Hepatic stellate cell (primary cell): ENCODE data around the gene ZNF766.
"Not testable (repeated sequence)": the region's sequence is repeated elsewhere in the genome, so short reads cannot be mapped to it uniquely, and the experiment has no call there.

ENCODE experiments used
- DNase-seq: peaks from one replicate; pipeline ENCODE4 v3.0.0; 2011; ENCODE audit warnings: low spot score

Gene ZNF766

DNA sequence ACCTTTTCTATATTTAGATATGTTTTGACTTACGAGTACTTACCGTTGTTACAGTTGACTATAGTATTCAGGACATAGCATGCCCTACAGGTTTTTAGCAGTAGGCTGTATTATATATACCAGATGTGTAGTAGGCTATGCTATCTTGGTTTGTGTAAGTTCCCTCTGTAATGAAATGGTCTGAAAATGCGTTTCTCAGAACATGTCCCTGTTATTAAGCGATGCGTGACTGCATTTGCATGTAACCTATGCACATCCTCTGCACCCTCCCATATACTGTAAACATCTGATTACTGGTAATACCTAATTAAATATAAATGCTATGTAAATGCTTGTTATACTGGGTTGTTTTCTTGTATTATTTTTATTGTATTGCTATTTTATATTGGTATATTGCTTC, 6.6 kb downstream of the ZNF766 start:
- no peak for DNase-seq

DNA sequence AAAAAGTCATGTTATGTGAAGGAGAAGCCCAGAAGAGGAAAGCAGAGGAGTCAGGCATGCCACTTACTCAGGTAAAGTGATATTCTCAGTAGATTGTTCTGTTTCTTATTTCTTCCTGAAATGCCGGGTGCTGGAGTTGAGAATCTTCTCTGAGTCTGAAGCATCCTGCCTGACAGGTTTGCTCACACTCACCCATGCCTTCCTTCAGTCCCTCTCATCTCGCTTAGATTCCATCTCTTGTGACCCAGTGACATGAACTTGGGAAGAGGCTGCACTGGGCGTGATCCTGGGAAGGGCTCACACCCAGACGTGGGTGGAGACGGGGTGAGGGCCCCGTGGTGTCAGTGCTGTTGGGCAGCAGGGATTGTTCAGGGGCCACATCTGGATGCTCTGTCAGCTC, 8.1 kb downstream of the ZNF766 start:
- DNase-seq, result no peak

DNA sequence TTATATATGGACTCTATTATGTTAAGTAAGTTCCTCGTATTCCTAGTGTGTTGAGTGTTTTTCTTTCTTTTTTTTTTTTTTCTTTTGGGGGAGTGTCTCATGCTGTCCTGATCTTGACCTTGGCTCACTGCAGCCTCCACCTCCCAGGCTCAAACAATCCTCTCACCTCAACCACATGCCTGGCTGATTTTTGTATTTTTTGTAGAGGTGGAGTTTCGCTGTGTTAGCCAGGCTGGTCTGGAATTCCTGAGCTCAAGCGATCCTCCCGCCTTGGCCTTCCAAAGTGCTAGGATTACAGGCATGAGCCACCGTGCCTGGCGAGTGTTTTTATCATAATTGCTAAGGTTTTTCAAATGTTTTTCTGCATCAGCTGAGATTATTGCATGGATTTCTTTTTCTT, 16.9 kb downstream of the ZNF766 start:
- no peak for DNase-seq

DNA sequence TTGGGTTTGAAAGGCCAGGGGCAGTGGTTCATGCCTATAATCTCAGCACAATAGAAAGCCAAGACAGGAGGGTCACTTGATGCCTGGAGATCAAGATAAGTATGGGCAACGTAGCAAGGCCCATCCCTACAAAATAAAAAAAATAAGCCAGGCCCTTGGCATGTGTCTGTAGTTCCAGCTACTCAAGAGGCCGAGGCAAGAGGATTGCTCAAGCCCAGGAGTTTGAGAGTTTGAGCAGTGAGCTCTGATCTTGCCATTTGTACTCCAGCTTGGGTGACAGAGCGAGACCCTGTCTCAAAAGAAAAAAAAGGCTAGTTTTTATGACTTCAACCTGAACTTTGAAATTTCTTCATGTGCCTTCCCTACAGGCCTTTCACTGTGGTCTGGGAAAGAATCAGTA, 22.4 kb downstream of the ZNF766 start:
- DNase-seq, result no peak

DNA sequence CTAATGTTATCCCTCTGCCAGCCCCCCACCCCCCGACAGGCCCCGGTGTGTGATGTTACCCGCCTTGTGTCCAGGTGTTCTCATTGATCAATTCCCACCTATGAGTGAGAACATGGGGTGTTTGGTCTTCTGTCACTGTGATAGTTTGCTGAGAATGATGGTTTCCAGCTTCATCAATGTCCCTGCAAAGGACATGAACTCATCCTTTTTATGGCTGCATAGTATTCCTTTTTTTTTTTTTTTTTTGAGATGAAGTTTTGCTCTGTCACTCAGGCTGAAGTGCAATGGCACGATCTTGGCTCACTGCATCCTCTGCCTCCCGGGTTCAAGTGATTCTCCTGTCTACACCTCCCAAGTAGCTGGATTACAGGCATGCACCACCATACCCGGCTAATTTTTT, 23.6 kb downstream of the ZNF766 start:
- DNase-seq, result not testable (repeated sequence)

DNA sequence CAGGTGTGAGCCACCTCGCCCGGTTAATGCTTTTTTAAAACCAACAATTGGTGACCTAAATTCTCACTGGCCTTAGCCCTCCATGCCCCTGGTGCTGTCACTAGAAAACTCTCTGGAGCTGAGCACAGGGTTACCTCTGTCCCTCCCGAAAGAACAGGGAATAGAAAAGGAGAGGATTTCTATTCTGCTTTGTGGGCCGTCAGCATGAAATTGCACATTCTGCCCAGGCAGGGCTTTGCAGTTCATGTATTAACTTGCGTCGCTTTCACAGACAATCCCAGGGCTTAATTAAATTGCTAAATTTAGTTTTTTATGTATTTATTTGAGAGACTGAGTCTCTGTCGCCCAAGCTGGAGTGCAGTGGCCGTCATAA, 27.0 kb downstream of the ZNF766 start:
- no peak for DNase-seq

DNA sequence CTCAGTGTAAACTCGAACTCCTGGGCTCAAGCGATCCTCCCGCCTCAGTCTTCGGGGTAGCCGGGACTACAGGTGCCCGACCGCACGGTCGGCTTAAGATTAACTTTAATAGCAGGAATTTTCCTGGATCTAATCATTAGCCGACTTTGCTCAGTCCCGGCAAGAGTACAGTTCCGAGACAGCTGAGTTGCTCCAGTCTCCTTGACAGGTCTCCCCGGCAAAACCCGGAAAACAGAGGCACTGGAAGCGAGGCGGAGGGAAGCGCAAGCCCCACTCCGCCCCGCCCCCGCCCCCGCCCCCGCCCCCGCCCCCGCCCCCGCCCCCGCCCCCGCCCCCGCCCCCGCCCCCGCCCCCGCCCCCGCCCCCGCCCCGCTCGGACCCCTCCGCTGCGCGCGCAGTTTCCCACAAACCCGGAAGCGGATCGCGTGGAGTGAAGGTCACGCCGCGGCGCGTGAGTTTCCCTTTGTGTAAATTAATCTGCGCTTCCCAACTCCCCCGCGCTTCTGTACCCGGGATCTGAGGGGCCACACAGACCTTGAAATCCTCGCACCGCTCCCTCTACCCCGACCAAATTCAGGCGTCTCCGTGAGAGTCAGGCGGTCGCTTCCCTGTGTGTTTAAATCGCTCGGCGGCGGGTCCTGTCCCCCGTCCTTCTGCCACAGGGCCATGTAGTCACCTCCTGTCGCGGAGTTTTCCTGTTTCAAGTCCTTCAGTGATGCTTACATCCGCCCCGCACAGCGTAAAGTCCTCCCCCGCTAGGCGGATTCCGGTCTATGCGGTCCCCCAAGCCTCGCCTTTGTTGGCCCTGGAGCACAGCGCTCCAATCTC, 27.6 kb downstream of the ZNF766 start, which contains the start of gene ZNF480:
TSS of gene ZNF480 (plus strand) at position 397 of the 828 bp plus-strand sequence. CDS start 3,244 bp downstream, outside the sequence.
- DNase-seq, result peak; percentile 79

DNA sequence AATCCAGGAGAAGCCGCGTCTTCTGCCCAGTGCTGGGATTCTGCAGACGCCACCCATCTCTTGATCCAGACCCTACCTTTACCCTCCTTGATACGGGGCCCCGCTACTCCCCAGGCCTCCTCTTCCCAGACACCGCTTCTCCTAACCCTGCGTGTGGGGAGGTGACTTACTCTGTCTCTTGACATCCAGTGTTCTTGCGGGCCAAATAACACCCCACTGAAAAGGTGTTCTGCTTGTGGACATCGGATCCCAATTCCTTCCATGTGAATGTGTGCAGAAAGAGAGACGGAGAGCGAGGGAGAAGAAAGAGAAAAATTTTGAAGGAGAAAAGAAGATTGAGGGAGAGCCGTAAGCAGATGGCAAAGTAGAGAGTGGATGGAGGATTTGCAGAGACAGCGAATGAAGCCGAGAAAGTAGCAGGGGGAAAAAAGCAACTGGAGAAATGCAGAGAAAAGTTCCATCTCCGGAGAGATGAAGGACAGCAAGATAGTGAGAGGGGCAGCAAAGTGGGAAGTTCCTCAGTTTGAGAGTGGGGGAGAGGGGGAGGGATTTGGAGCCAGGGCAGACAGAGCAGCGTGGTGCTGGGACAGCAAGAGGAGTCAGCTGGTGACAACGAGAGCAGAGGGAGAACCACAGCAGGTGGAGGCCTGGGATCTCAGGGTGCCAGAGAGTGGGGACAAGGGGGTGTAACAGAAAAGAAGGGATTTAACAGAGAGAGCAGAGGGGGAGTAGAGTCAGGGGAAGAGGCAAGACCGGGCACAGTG, 28.4 kb downstream of the ZNF766 start:
- no peak for DNase-seq

DNA sequence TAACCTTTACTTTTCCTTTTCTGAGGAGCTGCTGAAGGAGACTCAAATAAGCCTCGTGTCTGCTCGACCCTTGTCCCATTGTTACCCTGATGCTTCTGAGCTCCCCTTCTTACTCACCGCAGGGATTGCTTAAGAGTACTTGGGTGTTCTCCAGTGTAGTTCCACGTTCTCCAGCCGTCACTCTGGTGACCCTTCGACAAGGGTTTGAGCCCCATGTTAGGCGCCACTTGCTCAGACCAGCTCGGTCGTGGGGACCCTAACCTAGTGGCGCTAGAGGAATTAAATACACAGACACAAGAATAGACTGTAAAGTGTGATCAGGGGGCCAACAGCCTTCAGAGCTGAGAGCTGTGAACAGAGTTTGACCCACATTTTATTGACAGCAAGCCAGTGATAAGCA, 37.9 kb downstream of the ZNF766 start:
- no peak for DNase-seq

DNA sequence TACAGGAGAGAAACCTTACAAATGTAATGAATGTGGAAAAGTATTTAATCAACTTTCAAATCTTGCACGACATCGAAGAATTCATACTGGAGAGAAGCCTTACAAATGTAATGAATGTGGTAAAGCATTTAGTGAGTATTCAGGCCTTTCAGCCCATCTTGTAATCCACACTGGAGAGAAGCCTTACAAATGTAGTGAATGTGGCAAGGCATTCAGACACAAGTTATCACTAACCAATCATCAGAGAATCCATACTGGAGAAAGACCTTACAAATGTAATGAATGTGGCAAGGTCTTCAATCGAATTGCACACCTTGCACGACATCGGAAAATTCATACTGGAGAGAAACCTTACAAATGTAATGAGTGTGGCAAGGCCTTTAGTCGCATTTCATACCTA, 53.0 kb downstream of the ZNF766 start:
- no peak for DNase-seq

DNA sequence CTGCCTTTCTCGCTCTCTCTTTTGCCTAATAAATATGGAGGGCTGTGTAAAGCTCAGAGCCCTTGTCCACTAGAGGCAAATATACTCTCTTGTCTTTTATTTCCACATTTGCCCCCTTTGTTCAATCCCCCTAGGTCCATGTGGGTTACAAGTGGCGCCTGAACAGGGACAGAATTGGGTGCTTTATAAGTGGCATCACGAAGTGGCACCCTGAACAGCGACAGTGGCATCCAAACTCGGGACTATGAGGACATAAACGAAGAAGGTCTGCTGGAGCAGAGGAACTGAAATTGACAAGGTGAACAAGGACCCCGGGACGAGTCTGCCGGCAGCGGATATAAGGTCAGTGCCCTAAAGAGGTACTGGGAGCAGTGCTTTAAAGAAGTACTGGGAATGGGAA, 62.4 kb downstream of the ZNF766 start:
- DNase-seq, result no peak

DNA sequence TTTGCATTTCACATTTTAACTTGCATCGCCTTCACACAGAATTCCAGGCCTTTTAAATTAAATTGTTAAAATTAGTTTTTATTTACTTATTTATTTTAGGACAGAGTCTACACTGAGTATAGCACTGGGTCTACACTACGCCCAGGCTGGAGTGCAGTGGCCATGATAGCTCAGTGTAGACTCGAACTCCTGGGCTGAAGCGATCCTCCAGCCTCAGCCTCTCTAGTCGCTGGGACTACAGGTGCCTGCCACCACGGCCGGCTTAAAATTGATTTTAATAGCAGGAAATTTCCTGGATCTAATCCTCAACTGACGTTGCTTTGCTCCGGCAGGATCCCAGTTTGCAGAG, 66.4 kb downstream of the ZNF766 start:
- DNase-seq, result no peak

DNA sequence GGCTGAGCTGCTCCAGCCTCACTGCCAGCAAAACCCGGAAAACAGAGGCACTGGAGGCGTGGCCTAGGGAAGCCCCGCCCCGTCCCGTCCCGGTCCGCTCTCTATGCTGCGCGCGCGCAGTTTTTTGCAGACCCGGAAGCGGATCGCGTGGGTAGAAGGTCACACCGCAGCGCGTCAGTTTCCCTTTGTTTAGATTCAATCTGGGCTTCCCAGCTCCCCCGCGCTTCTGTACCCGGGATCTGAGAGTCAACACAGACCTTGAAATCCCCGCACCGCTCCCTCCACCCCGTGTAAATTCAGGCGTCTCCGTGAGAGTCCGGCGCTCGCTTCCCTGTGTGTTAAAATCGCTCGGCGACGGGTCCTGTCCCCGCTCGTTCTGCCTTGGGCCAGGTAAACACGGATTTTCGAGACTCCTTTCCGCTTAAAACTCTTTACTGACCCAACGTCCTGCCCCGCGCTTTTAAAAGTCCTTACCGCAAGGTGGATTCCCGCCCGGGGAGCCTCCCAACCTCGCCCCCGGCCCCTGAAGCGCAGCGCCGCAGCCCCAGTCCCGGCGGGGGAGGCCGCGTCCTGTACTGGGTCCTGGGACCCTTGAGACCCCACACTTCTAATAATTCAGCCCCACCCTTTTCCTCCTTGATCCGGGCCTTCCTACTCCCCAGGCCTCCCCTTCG, 66.9 kb downstream of the ZNF766 start, which contains the start of gene ZNF610:
TSS of gene ZNF610 (plus strand) at position 127 of the 674 bp plus-strand sequence. CDS start 12,930 bp downstream, outside the sequence.
- DNase-seq, result peak; percentile 85

DNA sequence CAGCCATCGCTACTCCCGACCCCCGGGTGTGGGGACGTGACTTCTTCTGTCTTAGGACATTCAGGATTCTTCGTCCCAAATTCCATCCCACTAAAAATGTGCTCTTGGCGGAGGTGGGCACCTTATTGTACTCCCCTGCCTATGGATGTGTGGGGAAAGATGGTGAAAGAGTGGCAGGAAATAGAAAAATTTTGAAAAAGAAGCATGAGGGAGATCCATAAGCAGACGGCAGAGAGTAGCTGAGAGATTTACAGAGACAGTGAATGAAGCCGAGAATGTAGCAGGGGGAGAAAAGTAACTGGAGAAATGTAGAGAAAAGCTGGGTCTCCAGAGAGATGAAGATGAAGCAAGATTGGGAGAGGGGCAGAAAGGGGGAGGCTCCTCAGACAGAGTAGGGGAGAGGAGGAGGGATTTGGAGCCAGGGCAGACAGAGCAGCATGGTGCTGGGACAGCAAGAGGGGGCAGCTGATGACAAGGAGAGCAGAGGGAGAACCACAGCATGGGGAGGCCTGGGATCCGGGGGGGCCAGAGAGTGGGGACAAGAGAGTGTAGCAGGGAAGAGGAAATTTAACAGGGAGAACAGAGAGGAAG, 67.5 kb downstream of the ZNF766 start:
- DNase-seq, result peak; percentile 9

DNA sequence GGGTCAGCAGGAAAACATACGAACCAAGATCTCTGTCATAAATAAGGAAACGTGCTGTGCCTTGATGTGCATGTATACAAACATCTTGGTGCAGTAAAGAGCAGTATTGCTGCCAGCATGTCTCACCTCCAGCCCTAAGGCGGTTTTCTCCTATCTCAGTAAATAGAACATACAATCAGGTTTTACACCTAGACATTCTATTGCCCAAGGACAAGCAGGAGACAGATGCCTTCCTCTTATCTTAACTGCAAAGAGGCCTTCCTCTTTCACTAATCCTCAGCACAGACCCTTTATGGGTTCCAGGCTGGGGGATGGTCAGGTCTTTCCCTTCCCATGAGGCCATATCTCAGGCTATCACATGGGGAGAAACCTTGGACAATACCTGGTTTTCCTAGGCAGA, 69.6 kb downstream of the ZNF766 start:
- not testable (repeated sequence) for DNase-seq

DNA sequence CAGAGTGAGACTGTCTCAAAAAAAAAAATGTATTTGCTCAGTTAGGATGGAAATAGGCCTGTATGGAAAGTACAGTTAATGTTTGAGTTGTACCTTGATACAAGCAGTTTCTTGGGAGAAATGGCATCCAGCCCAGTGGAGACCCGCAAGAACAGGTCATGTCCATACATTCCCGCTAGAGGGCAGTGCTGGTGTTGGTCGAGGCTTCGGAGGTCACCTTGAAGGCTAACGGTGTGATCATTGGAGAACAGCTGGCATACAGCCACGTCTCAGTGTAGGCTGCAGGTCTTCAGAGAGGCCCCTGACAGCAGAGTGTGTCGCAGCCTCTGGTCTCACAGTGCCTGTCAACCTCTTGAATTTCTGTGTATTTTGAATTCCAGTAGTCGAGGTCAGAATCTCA, 74.2 kb downstream of the ZNF766 start:
- peak; percentile 29 for DNase-seq

DNA sequence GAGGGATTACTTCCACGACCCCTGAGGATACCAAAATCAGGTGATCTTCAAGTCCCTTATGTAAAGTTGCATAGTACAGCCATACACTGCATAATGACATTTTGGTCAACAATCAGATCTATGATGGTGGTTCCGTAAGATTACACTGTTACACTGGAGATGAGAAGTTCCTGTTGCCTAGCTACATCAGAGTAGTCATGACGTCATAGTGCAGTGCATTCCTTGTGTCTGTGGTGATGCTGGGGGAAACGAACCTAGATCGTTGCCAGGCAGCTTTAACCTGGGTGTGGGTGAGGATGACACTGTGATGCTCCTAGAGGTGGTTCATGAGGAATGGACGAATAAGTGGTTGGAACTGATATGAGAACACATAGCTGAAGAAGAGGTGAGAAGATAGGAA, 75.8 kb downstream of the ZNF766 start:
- no peak for DNase-seq
